HFFc6 (cell line): ENCODE results near the gene FAM43A. TPM values are rescaled to one million over a fixed set of nuclear protein-coding genes. Genes with fewer than 3 reads are reported as not detected.

Experiments
- DNase-seq: peaks from one replicate; pipeline ENCODE4 v3.0.0-alpha.2; 2018
- H3K27ac Mint-ChIP-seq: 2 replicates; pipeline ENCODE4 v1.8.0; 2020; ENCODE audit warnings: mild to moderate bottlenecking, mixed read lengths
- H3K27me3 Mint-ChIP-seq: 2 replicates; pipeline ENCODE4 v1.8.0; 2021; ENCODE audit warnings: mild to moderate bottlenecking, moderate library complexity, mixed read lengths; ENCODE audit not compliant: insufficient read depth
- H3K36me3 Mint-ChIP-seq: 2 replicates; pipeline ENCODE4 v1.8.0; 2021; ENCODE audit warnings: low read depth, mixed read lengths
- H3K4me1 Mint-ChIP-seq: 2 replicates; pipeline ENCODE4 v1.8.0; 2020; ENCODE audit warnings: low read depth, mixed read lengths
- H3K4me3 Mint-ChIP-seq: 2 replicates; pipeline ENCODE4 v1.8.0; 2020; ENCODE audit warnings: mild to moderate bottlenecking, moderate library complexity, mixed read lengths
- H3K9me3 Mint-ChIP-seq: 2 replicates; pipeline ENCODE4 v1.8.0; 2020; ENCODE audit warnings: mild to moderate bottlenecking, mixed read lengths
- CTCF ChIP-seq: fragments of 200-600 bp; sonication (generic); IDR thresholded peaks from 2 replicates; pipeline ENCODE4 v1.5.0; 2021; ENCODE audit warnings: antibody characterized with exemption, mild to moderate bottlenecking
- total RNA-seq, 6 experiments: library from RNA; stranded (reverse); fragmentation: NEBNext Ultra II Directional; extraction: Animal tissue kit (Norgen Biotek cat#: 25700); gene quantifications; 2 replicates in 1 of 6; 3 replicates in 5 of 6; pipeline ENCODE4 v1.2.3, GENCODE V29; 2021

FAM43A gene
- total RNA-seq, 6 experiments from 2014 or later = 10.6 to 28.5 (median 11.6) TPM

- H3K36me3 Mint-ChIP-seq = peaks cover under 1% of the 10 kb centered on the region; the same call in 1 of the 2 replicates
- H3K27me3 Mint-ChIP-seq = peaks cover 15% of the 10 kb centered on the region
- H3K4me1 Mint-ChIP-seq = peaks cover 43% of the 10 kb centered on the region
- peak overlapping the region; percentile 48 for H3K27ac Mint-ChIP-seq
- DNase-seq = no peak
- H3K9me3 Mint-ChIP-seq = no peaks in the 10 kb centered on the region
- H3K4me3 Mint-ChIP-seq = peak overlapping the region; percentile 36; the same call in 1 of the 2 replicates
- TF ChIP-seq CTCF = no peak
Measured at GRCh38 chr3:194683380-194683779, 2.3 kb upstream of the FAM43A start.

GRCh38 chr3:194685065-194685717, 492 bp upstream of the FAM43A start:
- no peaks in the 10 kb centered on the region for H3K9me3 Mint-ChIP-seq
- no peak for TF ChIP-seq CTCF
- H3K4me1 Mint-ChIP-seq = peaks cover 61% of the 10 kb centered on the region
- H3K4me3 Mint-ChIP-seq = peak overlapping the region; percentile 94
- peaks cover 7% of the 10 kb centered on the region; the same call in 1 of the 2 replicates for H3K36me3 Mint-ChIP-seq
- no peak for DNase-seq
- H3K27me3 Mint-ChIP-seq = peaks cover 15% of the 10 kb centered on the region
- H3K27ac Mint-ChIP-seq = peak overlapping the region; percentile 69

- Mint-ChIP-seq H3K4me1 (peaks cover 62% of the 10 kb centered on the region), H3K27ac (peak overlapping the region; percentile 60; the same call in 1 of the 2 replicates), H3K36me3 (peaks cover 7% of the 10 kb centered on the region; the same call in 1 of the 2 replicates), H3K4me3 (peak overlapping the region; percentile 94), H3K9me3 (no peaks in the 10 kb centered on the region), H3K27me3 (peaks cover 10% of the 10 kb centered on the region)
- peak; percentile 15 for DNase-seq
- no peak for TF ChIP-seq CTCF
Measured at GRCh38 chr3:194686414-194686815, 732 bp downstream of the FAM43A start.

GRCh38 chr3:194686816-194687637, 1.3 kb downstream of the FAM43A start:
- peak; percentile 23 for DNase-seq
- no peak for TF ChIP-seq CTCF
- H3K9me3 Mint-ChIP-seq = no peaks in the 10 kb centered on the region
- H3K27ac Mint-ChIP-seq = no peak overlapping the region; the same call in 1 of the 2 replicates
- peak overlapping the region; percentile 94 for H3K4me3 Mint-ChIP-seq
- H3K4me1 Mint-ChIP-seq = peaks cover 60% of the 10 kb centered on the region
- H3K36me3 Mint-ChIP-seq = peaks cover 7% of the 10 kb centered on the region; the same call in 1 of the 2 replicates
- H3K27me3 Mint-ChIP-seq = peaks cover 10% of the 10 kb centered on the region

GRCh38 chr3:194687638-194688199, 2.0 kb downstream of the FAM43A start:
- TF ChIP-seq CTCF = peak; percentile 75
- peaks cover 11% of the 10 kb centered on the region for H3K27me3 Mint-ChIP-seq
- peak overlapping the region; percentile 94 for H3K4me3 Mint-ChIP-seq
- DNase-seq = peak; percentile 47
- no peaks in the 10 kb centered on the region for H3K9me3 Mint-ChIP-seq
- peaks cover 53% of the 10 kb centered on the region for H3K4me1 Mint-ChIP-seq
- no peak overlapping the region for H3K27ac Mint-ChIP-seq
- H3K36me3 Mint-ChIP-seq = peaks cover 7% of the 10 kb centered on the region; the same call in 1 of the 2 replicates
